ENCODE results near the gene SH3PXD2A.
"Not testable (repeated sequence)": the region's sequence is repeated elsewhere in the genome, so short reads cannot be mapped to it uniquely, and the experiment has no call there.

Gene SH3PXD2A

DNA sequence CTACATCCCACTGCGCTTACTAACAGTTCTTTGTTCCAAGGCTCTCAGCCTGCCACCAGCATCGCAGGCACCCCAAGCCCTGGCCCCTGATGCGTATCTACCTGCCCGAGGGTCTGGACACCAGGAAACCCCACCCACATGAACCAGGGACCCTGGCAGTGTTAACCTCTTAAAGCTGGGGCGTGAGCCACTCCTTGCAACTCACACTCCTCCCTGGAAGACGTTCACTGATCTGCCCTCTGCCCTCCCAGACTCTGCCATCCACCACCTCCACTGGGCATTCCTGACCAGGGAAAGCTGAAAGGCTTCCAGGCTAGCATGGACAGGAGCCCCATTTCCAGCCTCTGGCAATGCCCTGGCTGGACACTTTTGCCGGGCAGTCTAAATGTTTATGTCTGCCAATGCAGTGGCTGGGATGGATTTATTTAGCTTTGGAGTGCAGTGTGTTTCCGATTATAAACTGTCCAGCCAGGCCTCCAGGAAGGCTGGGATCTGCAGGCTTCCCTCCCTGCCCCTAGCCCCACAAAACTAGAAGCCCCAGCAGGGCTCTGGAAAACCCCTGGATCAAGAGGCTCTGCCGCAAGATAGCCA is 244.4 kb downstream of the SH3PXD2A start:
- Histone ChIP-seq H2BK5ac (ENCODE audit: low read length) (no peak overlapping the region), H4K8ac (ENCODE audit: low read depth, low read length) (no peak overlapping the region), H3K4me2 (ENCODE audit: low read length) (no peak overlapping the region), H2BK15ac (replicated peaks; ENCODE audit: low read depth) (no peak overlapping the region), H3K56ac (ENCODE audit: low read length) (no peak overlapping the region), H2BK120ac (ENCODE audit: low read depth, low read length) (no peak overlapping the region), H2AK5ac (ENCODE audit: low read length) (no peak overlapping the region), H3K23ac (ENCODE audit: low read length) (no peak overlapping the region), H3K36me3 (ENCODE audit: control insufficient read depth, insufficient read depth, low read length) (peaks cover 3% of the 10 kb centered on the region), H3K4ac (ENCODE audit: low read depth, low read length) (no peak overlapping the region), H3K79me1 (ENCODE audit: low read length) (no peaks in the 10 kb centered on the region), H3K18ac (ENCODE audit: low read length) (no peak overlapping the region), H4K5ac (ENCODE audit: low read length) (no peak overlapping the region), H3K4me1 (ENCODE audit: control insufficient read depth, low read depth, low read length) (peaks cover 2% of the 10 kb centered on the region), H3K4me3 (ENCODE audit: low read length) (no peak overlapping the region), H3K9ac (ENCODE audit: low read length) (no peak overlapping the region), H3K27ac (ENCODE audit: low read depth, low read length) (no peak overlapping the region), H3K27me3 (ENCODE audit: insufficient read depth, low read length, poor library complexity) (no peaks in the 10 kb centered on the region), H3K79me2 (ENCODE audit: control insufficient read depth, insufficient read depth, low read length) (no peaks in the 10 kb centered on the region)
- no CpG with 5 or more reads among the region's 9 CpGs for WGBS (ENCODE audit: extremely low coverage, insufficient coverage, low lambda C conversion rate)
- no peak for DNase-seq

DNA sequence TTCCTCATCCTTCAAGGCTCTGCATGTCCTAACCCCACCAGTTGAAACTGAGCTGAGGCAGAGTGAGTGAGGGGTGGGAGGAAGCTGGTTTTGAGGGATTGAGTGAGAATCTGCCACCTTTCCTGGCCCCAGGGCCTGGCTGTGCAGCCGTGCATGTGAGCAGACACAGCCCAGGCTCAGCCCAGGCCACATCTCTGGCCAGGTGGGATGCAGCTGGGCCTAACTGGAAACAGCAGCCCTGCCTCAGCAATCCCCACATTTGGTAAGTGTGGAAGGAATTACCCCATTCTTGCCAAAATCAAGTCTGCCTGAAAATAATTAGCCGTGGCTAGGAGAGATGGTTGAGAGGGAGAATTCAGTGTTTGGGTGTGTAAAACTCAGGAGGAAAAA is 245.3 kb downstream of the SH3PXD2A start:
- H3K4me3 ChIP-seq (ENCODE audit: low read length) = no peak overlapping the region
- no peak overlapping the region for H4K8ac ChIP-seq (ENCODE audit: low read depth, low read length)
- peaks cover 3% of the 10 kb centered on the region for H3K36me3 ChIP-seq (ENCODE audit: control insufficient read depth, insufficient read depth, low read length)
- H3K56ac ChIP-seq (ENCODE audit: low read length) = no peak overlapping the region
- H3K4me1 ChIP-seq (ENCODE audit: control insufficient read depth, low read depth, low read length) = peaks cover under 1% of the 10 kb centered on the region
- no peak overlapping the region for H3K23ac ChIP-seq (ENCODE audit: low read length)
- H3K79me1 ChIP-seq (ENCODE audit: low read length) = no peaks in the 10 kb centered on the region
- H3K4ac ChIP-seq (ENCODE audit: low read depth, low read length) = no peak overlapping the region
- no peak overlapping the region for H3K27ac ChIP-seq (ENCODE audit: low read depth, low read length)
- H3K4me2 ChIP-seq (ENCODE audit: low read length) = no peak overlapping the region
- H3K79me2 ChIP-seq (ENCODE audit: control insufficient read depth, insufficient read depth, low read length) = no peaks in the 10 kb centered on the region
- no peak overlapping the region for H3K18ac ChIP-seq (ENCODE audit: low read length)
- no peak overlapping the region for H2BK120ac ChIP-seq (ENCODE audit: low read depth, low read length)
- no peak overlapping the region for H4K5ac ChIP-seq (ENCODE audit: low read length)
- H2BK15ac ChIP-seq (replicated peaks; ENCODE audit: low read depth) = no peak overlapping the region
- WGBS (ENCODE audit: extremely low coverage, insufficient coverage, low lambda C conversion rate) = no CpG with 5 or more reads among the region's 2 CpGs
- no peak overlapping the region for H2BK5ac ChIP-seq (ENCODE audit: low read length)
- no peak for DNase-seq
- H2AK5ac ChIP-seq (ENCODE audit: low read length) = no peak overlapping the region
- H3K9ac ChIP-seq (ENCODE audit: low read length) = no peak overlapping the region
- no peaks in the 10 kb centered on the region for H3K27me3 ChIP-seq (ENCODE audit: insufficient read depth, low read length, poor library complexity)

DNA sequence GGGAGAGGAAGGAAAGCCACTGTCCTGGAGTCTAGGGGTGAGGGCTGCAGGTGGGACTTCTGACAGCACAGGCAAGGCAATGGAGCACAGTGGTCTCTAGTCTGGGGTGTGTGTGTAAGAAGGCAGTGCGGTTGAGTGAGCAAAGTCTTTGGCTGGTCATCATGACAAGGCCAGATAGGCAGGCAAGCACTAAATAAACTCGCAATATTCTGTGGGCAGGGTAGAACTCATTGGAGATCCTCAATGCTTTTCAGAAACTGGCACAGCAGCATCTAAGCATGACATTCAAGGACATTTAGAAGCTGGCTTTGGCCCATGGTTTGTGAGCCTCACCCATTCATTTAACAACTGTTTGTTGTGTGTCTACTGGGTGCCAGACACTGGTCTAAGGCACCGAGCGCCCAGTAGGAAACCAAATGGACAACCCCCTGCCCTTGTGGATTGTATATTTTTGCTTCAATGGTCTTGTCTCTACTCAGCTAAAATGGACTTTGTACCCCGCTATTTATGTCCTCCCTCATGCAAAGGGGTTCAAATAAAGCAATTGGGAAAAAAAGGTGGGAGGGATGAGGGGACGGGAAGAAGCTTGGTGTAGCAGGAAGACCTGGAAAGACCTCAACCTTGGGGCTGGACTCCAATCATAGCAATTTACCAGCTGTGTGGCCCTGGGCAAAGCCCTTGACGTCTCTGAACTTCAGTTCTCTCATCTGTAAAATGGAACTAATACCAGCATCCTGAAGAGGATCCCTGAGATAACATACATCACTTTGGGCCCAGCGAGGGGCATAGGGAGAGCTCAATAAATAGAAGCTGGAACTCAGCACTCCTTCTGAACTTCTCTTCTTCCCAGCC is 245.9 kb downstream of the SH3PXD2A start:
- Histone ChIP-seq H2BK5ac (ENCODE audit: low read length) (no peak overlapping the region), H4K8ac (ENCODE audit: low read depth, low read length) (no peak overlapping the region), H3K56ac (ENCODE audit: low read length) (no peak overlapping the region), H3K36me3 (ENCODE audit: control insufficient read depth, insufficient read depth, low read length) (peaks cover 3% of the 10 kb centered on the region), H3K23ac (ENCODE audit: low read length) (no peak overlapping the region), H3K9ac (ENCODE audit: low read length) (no peak overlapping the region), H3K4me3 (ENCODE audit: low read length) (no peak overlapping the region), H3K4me2 (ENCODE audit: low read length) (no peak overlapping the region), H3K18ac (ENCODE audit: low read length) (no peak overlapping the region), H3K27me3 (ENCODE audit: insufficient read depth, low read length, poor library complexity) (no peaks in the 10 kb centered on the region), H2BK120ac (ENCODE audit: low read depth, low read length) (no peak overlapping the region), H2AK5ac (ENCODE audit: low read length) (no peak overlapping the region), H3K4ac (ENCODE audit: low read depth, low read length) (no peak overlapping the region), H4K5ac (ENCODE audit: low read length) (no peak overlapping the region), H3K27ac (ENCODE audit: low read depth, low read length) (no peak overlapping the region), H2BK15ac (replicated peaks; ENCODE audit: low read depth) (no peak overlapping the region), H3K79me1 (ENCODE audit: low read length) (no peaks in the 10 kb centered on the region), H3K4me1 (ENCODE audit: control insufficient read depth, low read depth, low read length) (no peaks in the 10 kb centered on the region), H3K79me2 (ENCODE audit: control insufficient read depth, insufficient read depth, low read length) (no peaks in the 10 kb centered on the region)
- no peak for DNase-seq
- no CpG with 5 or more reads among the region's 8 CpGs for WGBS (ENCODE audit: extremely low coverage, insufficient coverage, low lambda C conversion rate)

DNA sequence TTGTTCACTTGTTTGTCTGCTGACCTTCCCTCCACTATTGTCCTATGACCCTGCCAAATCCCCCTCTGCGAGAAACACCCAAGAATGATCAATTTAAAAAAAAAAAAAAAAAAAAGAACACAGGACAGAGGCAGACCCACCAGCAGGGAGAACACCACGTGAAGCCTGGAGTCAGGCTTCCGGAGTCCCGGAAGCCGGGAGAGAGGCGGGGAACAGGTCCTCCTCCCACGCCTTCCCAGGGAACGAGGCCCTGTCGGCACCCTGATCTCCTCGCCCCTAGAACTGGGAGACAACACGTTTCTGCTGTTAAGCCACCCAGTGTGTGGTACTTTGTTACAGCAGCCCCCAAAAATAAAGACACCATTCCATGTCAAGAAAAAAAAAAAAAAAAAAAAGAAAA is 247.3 kb downstream of the SH3PXD2A start:
- H2AK5ac ChIP-seq (ENCODE audit: low read length); H3K23ac ChIP-seq (ENCODE audit: low read length); H4K5ac ChIP-seq (ENCODE audit: low read length); H3K9ac ChIP-seq (ENCODE audit: low read length); H3K79me2 ChIP-seq (ENCODE audit: control insufficient read depth, insufficient read depth, low read length); H3K4ac ChIP-seq (ENCODE audit: low read depth, low read length); H2BK120ac ChIP-seq (ENCODE audit: low read depth, low read length); H3K36me3 ChIP-seq (ENCODE audit: control insufficient read depth, insufficient read depth, low read length); H2BK15ac ChIP-seq (replicated peaks; ENCODE audit: low read depth); H2BK5ac ChIP-seq (ENCODE audit: low read length); H3K18ac ChIP-seq (ENCODE audit: low read length); H3K4me1 ChIP-seq (ENCODE audit: control insufficient read depth, low read depth, low read length); H3K4me3 ChIP-seq (ENCODE audit: low read length); H3K27me3 ChIP-seq (ENCODE audit: insufficient read depth, low read length, poor library complexity); DNase-seq; H3K27ac ChIP-seq (ENCODE audit: low read depth, low read length); H3K56ac ChIP-seq (ENCODE audit: low read length); H3K4me2 ChIP-seq (ENCODE audit: low read length); H4K8ac ChIP-seq (ENCODE audit: low read depth, low read length); H3K79me1 ChIP-seq (ENCODE audit: low read length): not testable (repeated sequence)
- WGBS (ENCODE audit: extremely low coverage, insufficient coverage, low lambda C conversion rate) = no CpG with 5 or more reads among the region's 11 CpGs

DNA sequence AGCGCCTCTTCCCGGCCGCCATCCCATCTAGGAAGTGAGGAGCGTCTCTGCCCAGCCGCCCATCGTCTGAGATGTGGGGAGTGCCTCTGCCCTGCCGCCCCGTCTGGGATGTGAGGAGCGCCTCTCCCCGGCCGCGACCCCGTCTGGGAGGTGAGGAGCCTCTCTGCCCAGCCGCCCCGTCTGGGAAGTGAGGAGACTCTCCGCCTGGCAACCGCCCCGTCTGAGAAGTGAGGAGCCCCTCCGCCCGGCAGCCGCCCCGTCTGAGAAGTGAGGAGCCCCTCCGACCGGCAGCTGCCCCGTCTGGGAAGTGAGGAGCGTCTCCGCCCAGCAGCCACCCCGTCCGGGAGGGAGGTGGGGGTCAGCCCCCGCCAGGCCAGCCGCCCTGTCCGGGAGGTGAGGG is 248.3 kb downstream of the SH3PXD2A start:
- not testable (repeated sequence) for DNase-seq; H4K8ac ChIP-seq (ENCODE audit: low read depth, low read length); H2BK5ac ChIP-seq (ENCODE audit: low read length); H3K4me3 ChIP-seq (ENCODE audit: low read length); H3K4me2 ChIP-seq (ENCODE audit: low read length); H3K79me1 ChIP-seq (ENCODE audit: low read length); H3K9ac ChIP-seq (ENCODE audit: low read length); H2BK120ac ChIP-seq (ENCODE audit: low read depth, low read length); H3K27ac ChIP-seq (ENCODE audit: low read depth, low read length); H3K23ac ChIP-seq (ENCODE audit: low read length); H2AK5ac ChIP-seq (ENCODE audit: low read length); H3K18ac ChIP-seq (ENCODE audit: low read length); H4K5ac ChIP-seq (ENCODE audit: low read length); H3K36me3 ChIP-seq (ENCODE audit: control insufficient read depth, insufficient read depth, low read length); H2BK15ac ChIP-seq (replicated peaks; ENCODE audit: low read depth); H3K4me1 ChIP-seq (ENCODE audit: control insufficient read depth, low read depth, low read length); H3K27me3 ChIP-seq (ENCODE audit: insufficient read depth, low read length, poor library complexity); H3K79me2 ChIP-seq (ENCODE audit: control insufficient read depth, insufficient read depth, low read length); H3K4ac ChIP-seq (ENCODE audit: low read depth, low read length); H3K56ac ChIP-seq (ENCODE audit: low read length)
- WGBS (ENCODE audit: extremely low coverage, insufficient coverage, low lambda C conversion rate) = no CpG with 5 or more reads among the region's 32 CpGs

DNA sequence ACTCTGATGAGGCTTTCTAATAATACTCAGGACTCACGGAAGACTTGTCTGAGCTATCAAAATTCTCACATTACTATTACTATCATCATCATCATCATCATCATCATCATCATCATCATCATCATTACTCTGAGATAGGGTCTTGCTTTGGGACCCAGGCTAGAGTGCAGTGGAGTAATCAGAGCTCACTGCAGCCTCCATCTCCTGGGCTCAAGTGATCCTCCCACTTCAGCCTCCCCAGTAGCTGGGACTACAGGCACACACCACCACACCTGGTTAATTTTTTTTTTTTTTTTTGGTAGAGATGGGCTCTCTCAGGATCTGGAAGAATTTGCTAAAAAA is 249.3 kb downstream of the SH3PXD2A start:
- H3K27ac ChIP-seq (ENCODE audit: low read depth, low read length); H3K36me3 ChIP-seq (ENCODE audit: control insufficient read depth, insufficient read depth, low read length); H3K9ac ChIP-seq (ENCODE audit: low read length); H3K79me2 ChIP-seq (ENCODE audit: control insufficient read depth, insufficient read depth, low read length); H3K56ac ChIP-seq (ENCODE audit: low read length); H3K4me2 ChIP-seq (ENCODE audit: low read length); H3K27me3 ChIP-seq (ENCODE audit: insufficient read depth, low read length, poor library complexity); H3K4ac ChIP-seq (ENCODE audit: low read depth, low read length); H4K8ac ChIP-seq (ENCODE audit: low read depth, low read length); H4K5ac ChIP-seq (ENCODE audit: low read length); H3K79me1 ChIP-seq (ENCODE audit: low read length); H2BK120ac ChIP-seq (ENCODE audit: low read depth, low read length); H2BK15ac ChIP-seq (replicated peaks; ENCODE audit: low read depth); H2AK5ac ChIP-seq (ENCODE audit: low read length); H3K4me3 ChIP-seq (ENCODE audit: low read length); H3K4me1 ChIP-seq (ENCODE audit: control insufficient read depth, low read depth, low read length); H2BK5ac ChIP-seq (ENCODE audit: low read length); DNase-seq; H3K23ac ChIP-seq (ENCODE audit: low read length); H3K18ac ChIP-seq (ENCODE audit: low read length): not testable (repeated sequence)
- no CpG with 5 or more reads among the region's 1 CpG for WGBS (ENCODE audit: extremely low coverage, insufficient coverage, low lambda C conversion rate)
